Cardiac muscle cell (in vitro differentiated cells and primary cell): Measurements from ENCODE around the gene SGCG. TPM values are rescaled to one million over a fixed set of nuclear protein-coding genes. Genes with fewer than 3 reads are reported as not detected.

Experiments used
- DNase-seq, 2 donors: peaks; one replicate each; pipeline versions ENCODE4 v3.0.0 to v3.0.0-alpha.2; 2010 to 2017; ENCODE audit warnings: low read depth in 1 of 2, low spot score in 1 of 2
- H3K27ac ChIP-seq: fragments of 200-600 bp; sonication (generic); 2 replicates; pipeline ENCODE4 v1.5.1; 2016
- H3K27me3 ChIP-seq: fragments of 200-600 bp; sonication (generic); 2 replicates; pipeline ENCODE4 v1.6.0; 2016; ENCODE audit warnings: control low read depth
- H3K36me3 ChIP-seq: fragments of 200-600 bp; sonication (generic); 2 replicates; pipeline ENCODE4 v1.5.1; 2016; ENCODE audit warnings: control low read depth
- H3K4me1 ChIP-seq: fragments of 200-600 bp; sonication (generic); 2 replicates; pipeline ENCODE4 v1.8.1; 2017; ENCODE audit warnings: low read depth, mild to moderate bottlenecking, mixed run types
- H3K4me3 ChIP-seq: fragments of 200-600 bp; sonication (generic); 2 replicates; pipeline ENCODE4 v1.5.1; 2016; ENCODE audit warnings: mild to moderate bottlenecking
- H3K9me3 ChIP-seq: fragments of 200-600 bp; sonication (generic); 2 replicates; pipeline ENCODE4 v1.5.1; 2017; ENCODE audit warnings: low read depth, mild to moderate bottlenecking, control low read depth
- polyA plus RNA-seq: library from polyadenylated mRNA; unstranded; fragments of >200 nt; fragmentation: Nextera tagmentation; extraction: Ambion mirVana; gene quantifications from 2 replicates; pipeline ENCODE4 v1.2.1, GENCODE V29; 2016
- total RNA-seq: library from RNA; depleted of rRNA; stranded (reverse); fragments of >200 nt; gene quantifications from 2 replicates; pipeline ENCODE4 v1.2.3, GENCODE V29; 2016
- TF ChIP-seq, protein P1 (sequence below): IDR thresholded peaks from 2 replicates; pipeline ENCODE4 v1.5.1; 2012; ENCODE audit warnings: low read depth, mild to moderate bottlenecking, low read length

Gene SGCG
- total and polyA plus RNA-seq, 2 experiments from 2014 or later, result 0.09 TPM; not detected in 1

DNA sequence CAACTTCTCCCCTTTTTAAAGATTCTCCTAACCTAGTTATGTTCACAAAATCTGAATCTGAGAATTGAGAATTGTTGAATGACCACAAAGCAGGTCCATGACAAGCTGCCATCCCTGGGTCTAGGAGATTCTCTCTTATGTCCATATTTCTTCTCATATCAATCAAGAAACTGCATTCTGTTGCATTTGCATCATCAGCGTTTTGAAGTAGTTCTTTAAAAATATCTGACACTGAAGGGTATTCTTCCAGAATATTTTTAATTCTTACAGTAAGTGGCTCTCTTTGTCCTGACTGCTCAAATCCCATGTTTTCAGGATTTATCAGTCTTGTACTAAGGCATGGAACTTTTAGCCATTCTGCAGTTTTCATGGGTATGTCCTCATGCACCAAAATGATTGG lies 158.4 kb downstream of the SGCG start:
- TF ChIP-seq, protein P1, sequence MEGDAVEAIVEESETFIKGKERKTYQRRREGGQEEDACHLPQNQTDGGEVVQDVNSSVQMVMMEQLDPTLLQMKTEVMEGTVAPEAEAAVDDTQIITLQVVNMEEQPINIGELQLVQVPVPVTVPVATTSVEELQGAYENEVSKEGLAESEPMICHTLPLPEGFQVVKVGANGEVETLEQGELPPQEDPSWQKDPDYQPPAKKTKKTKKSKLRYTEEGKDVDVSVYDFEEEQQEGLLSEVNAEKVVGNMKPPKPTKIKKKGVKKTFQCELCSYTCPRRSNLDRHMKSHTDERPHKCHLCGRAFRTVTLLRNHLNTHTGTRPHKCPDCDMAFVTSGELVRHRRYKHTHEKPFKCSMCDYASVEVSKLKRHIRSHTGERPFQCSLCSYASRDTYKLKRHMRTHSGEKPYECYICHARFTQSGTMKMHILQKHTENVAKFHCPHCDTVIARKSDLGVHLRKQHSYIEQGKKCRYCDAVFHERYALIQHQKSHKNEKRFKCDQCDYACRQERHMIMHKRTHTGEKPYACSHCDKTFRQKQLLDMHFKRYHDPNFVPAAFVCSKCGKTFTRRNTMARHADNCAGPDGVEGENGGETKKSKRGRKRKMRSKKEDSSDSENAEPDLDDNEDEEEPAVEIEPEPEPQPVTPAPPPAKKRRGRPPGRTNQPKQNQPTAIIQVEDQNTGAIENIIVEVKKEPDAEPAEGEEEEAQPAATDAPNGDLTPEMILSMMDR, result no peak
- H3K36me3 ChIP-seq, result peaks cover 15% of the 10 kb centered on the region
- no peaks in the 10 kb centered on the region for H3K27me3 ChIP-seq
- no peak overlapping the region for H3K4me3 ChIP-seq
- H3K27ac ChIP-seq, result no peak overlapping the region
- DNase-seq, result no peak
- H3K9me3 ChIP-seq, result no peaks in the 10 kb centered on the region
- H3K4me1 ChIP-seq, result no peaks in the 10 kb centered on the region

DNA sequence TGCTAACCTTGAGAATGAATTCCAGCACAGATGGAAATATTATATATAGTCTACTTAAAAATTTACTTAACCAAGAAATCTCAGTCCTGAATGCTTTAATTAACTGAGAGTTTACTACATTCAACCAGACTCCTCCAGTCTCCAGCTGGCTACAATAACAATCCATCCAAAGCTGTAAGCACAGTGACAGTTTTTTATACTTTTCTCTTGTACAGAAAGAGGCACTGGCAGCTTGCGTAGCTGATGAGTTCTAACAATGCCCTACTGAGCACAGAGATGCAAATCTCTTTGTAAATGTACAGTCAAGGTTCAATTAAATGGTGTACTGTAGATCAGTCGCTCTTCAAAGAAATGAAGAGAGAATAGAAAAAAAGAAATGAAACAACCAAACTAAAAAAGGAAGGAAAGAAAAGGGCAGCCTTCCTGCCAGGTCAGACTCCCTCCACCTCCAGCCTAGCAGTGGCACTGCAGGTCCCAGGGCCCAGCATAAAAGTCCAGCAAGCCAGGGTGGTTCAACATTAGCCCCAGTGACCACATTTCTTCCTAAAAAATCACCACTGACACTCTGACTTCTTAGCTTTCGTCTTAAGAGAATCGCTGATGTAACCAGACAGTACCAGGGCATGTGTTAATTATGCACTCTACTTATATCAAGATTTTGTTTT lies 164.3 kb downstream of the SGCG start:
- Histone ChIP-seq H3K9me3 (no peaks in the 10 kb centered on the region), H3K4me1 (peaks cover 9% of the 10 kb centered on the region), H3K36me3 (peaks cover 15% of the 10 kb centered on the region), H3K27ac (no peak overlapping the region), H3K27me3 (no peaks in the 10 kb centered on the region), H3K4me3 (no peak overlapping the region)
- TF ChIP-seq, protein P1, result no peak
- DNase-seq, result no peak

DNA sequence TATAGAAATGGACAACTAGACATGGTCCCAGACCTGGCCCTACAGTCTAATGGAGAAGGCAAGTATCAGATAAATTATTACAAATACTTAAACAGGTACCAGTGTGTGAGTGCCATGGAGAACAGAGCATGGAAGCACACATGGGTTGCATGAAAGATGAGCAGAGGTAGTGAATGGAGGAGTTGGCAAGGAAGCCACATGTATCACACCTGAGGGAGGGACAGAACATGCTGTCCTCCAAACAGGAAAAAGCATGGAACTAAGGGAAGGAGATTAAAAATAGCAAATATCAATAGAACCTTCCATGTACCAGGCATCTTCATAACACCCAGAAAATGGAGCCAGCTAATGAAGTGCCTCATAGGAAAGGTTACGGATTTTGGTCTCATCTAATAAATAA lies 166.8 kb downstream of the SGCG start:
- TF ChIP-seq, protein P1, result no peak
- no peak overlapping the region for H3K27ac ChIP-seq
- no peaks in the 10 kb centered on the region for H3K27me3 ChIP-seq
- H3K4me3 ChIP-seq, result no peak overlapping the region
- no peak for DNase-seq
- H3K9me3 ChIP-seq, result no peaks in the 10 kb centered on the region
- peaks cover 3% of the 10 kb centered on the region for H3K36me3 ChIP-seq
- peaks cover 9% of the 10 kb centered on the region for H3K4me1 ChIP-seq

DNA sequence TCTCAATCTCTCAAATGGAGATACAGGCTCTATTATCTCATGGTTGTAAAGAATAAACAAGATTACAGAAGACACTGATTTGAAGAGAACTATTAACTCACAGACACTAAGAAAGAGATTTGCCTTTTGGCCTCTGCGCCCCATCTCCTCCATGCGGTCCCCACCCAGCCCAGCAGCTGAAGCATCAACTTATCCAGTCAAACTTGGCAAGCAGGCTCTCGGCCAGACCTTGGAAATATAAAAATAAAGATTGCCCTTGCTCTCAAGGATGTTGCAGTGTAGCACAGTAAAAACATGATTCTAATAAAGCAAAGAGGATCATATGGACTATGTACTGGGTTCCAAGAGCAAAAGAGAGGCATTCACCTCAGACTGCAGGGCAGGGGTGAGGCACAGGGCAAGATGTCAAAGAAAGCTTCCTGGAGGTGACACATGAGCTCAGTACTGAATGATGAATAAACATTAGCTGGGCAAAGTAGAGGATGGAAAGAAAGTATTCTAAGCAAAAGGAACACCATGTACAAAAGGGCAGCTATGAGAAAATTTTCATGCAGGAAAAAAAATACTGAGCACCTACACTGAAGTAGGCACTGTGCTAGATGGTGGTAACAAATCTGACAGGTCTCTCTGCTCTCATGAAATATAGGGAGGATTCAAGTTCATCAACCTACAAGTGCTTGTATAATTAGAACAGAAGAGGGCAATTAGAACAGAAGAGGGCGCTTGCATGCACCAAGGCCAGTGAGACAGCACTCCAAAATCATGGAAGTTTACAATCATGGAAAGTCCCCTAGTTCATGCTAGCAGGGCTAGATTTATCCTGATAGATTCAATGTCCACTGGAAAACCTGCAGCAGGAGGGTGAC lies 167.7 kb downstream of the SGCG start:
- Histone ChIP-seq H3K4me1 (peaks cover 9% of the 10 kb centered on the region), H3K27ac (no peak overlapping the region), H3K27me3 (no peaks in the 10 kb centered on the region), H3K4me3 (no peak overlapping the region), H3K9me3 (no peaks in the 10 kb centered on the region), H3K36me3 (peaks cover 3% of the 10 kb centered on the region)
- peak; percentile 13 for DNase-seq
- TF ChIP-seq, protein P1, result peak; percentile 18

DNA sequence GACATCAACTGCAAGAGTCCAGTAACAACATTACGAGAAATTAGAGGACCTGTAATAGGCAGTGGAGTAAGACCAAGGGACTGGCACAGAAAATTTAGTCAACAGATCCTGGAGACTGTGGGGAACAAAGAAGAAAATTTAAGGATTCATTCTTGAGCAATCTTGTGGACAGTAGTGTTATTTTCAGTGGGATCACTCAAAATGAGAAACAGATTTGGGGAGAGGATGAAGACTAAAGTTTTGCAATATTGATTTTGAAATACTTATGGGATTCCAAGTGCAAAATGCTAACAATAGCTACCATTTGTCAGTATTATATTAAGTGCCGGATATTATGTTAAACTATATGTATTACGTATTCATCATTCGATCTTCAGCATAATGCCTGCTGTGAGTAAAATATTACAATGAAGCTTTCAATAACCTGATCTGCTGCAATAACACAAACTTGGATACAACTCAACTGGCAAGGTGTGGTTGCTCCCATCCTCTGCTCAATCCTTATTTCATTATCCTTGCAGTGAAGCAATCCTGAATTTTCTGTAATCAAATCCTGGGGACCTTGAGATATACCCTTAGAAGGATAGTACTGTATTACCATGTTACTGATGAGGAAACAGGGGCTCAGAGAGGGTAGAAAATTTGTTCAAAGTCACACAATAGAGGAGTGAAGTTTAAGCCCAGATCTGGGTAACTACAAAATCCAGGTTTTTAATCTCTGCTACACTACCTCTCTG lies 168.6 kb downstream of the SGCG start:
- peaks cover 8% of the 10 kb centered on the region for H3K36me3 ChIP-seq
- no peak overlapping the region for H3K27ac ChIP-seq
- TF ChIP-seq, protein P1, result no peak
- peaks cover 9% of the 10 kb centered on the region for H3K4me1 ChIP-seq
- peak in 1 of 2 donors; percentile 13 for DNase-seq
- no peaks in the 10 kb centered on the region for H3K9me3 ChIP-seq
- no peak overlapping the region for H3K4me3 ChIP-seq
- no peaks in the 10 kb centered on the region for H3K27me3 ChIP-seq
